Heart left ventricle (tissue), 13 donors: ENCODE measurements around the gene DHRS3.

Source experiments
- CTCF ChIP-seq, 12 donors: fragments of 200-600 bp; sonication (generic) in 4 of 12; IDR thresholded peaks; one replicate each; pipeline versions ENCODE4 v1.5.0 to v1.8.0; 2018 to 2022; ENCODE audit warnings: antibody characterized with exemption in 12 of 12, mild to moderate bottlenecking in 5 of 12
- POLR2A ChIP-seq, 2 donors: fragments of 450-650 bp; IDR thresholded peaks; one replicate each; pipeline ENCODE4 v1.6.1; 2017; ENCODE audit warnings: antibody characterized with exemption in 2 of 2, mild to moderate bottlenecking in 2 of 2, moderate library complexity in 2 of 2
- donor health status: ischemic (EF 13 %, LVEDD 7.1; RV severe dilation, severe dysfunction).
- donor health status: DM: no; HTN: yes; CAD: no.
- donor health status: DM: no; HTN: no; CAD: no.
- donor health status: ischemic (EF 25% LVEDD 6.9; RV normal size, moderate dysfunction).
- donor health status: ischemic (EF 25% LVEDD 5.7; RV mildly dilated, moderate dysfunction).
- donor health status: ischemic (EF 35%, LVEDD 5.7; RV mildly dilated, moderate dysfunction).
- donor health status: nonischemic (EF 11% LVEDD 7.7; RV severe dilation, severe dysfunction).
- donor health status: DM: yes; HTN: yes; CAD: no.
- donor health status: PGD.
- donor health status: ischemic (EF 29% LVEDD 5.4; RV normal size, mild dysfunction).
- donor health status: nonischemic (EF 23%, LVEDD 6.1; RV moderate dilation, normal function).

- no peak for TF ChIP-seq CTCF (IDR thresholded peaks at IDR 0.05)
- TF ChIP-seq POLR2A (IDR thresholded peaks at IDR 0.05) = no peak
Measured at GRCh38 chr1:12643079-12643478, 25.1 kb upstream of the DHRS3 start.
